ENCODE results near the gene CLP1.
A peak's percentile ranks its signal among the peaks of the same experiment; 100 is the strongest.

Gene CLP1

DNA sequence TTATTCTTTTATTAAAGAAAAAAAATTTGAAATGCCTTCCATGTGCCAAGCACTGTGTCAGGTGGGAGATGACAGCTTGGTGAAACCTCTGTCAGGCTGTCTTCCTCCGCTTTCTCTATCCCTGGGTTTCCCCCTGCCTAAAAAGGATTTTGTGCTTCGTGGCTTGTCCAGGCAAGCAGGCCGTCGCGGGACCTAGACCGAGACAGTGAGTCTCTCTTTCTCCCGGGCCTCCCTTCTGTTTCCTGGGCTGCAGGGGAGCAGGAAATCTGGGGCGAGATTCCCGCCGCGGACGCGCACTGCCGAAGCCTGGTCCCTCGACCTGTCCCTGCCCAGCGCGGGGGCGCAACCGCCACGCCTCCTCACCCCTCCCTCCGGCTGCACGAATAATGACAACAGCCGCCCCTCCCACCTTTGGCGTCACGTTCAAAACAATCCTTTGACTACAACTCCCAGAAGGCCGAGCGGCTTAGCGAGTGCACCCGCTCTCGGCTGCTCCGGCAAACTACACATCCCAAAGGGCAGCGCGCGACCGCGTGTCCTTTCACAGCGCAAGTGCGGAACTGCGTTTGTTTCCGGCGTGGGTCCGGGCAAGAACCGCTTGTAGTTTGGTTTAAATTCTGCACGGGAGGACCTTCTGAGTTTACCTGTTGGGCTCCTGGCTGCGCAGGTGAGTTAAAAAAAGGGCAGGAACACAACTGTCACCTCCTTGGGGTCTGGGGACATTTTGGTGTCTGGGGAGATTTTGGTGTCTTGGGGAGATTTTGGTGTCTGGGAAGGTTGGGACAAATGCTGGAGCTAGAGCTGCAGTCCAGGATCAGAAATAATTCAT is at the start of gene CLP1:
TSS of gene CLP1 (plus strand) at position 569 of the 829 bp plus-strand sequence. CDS start 1,715 bp downstream, outside the sequence.
- peak within 1 kb of the TSS; percentile 66 for H3K4me3 ChIP-seq (replicated peaks; ENCODE audit: low read depth, low read length)
- TF ChIP-seq CTCF (IDR thresholded peaks at IDR 0.05; ENCODE audit: low read length, missing control alignments) = no peak
- DNase-seq (ENCODE audit: low read depth) = peak; percentile 99

- DNase-seq (ENCODE audit: low read depth) = no peak
- no peak overlapping the region for H3K4me3 ChIP-seq (replicated peaks; ENCODE audit: low read depth, low read length)
- TF ChIP-seq CTCF (IDR thresholded peaks at IDR 0.05; ENCODE audit: low read length, missing control alignments) = no peak
These were observed 47.4 kb upstream of the CLP1 start for GRCh38 chr11:57610170-57610569.

GRCh38 chr11:57614234-57614772 is 43.3 kb upstream of the CLP1 start:
- no peak for TF ChIP-seq CTCF (IDR thresholded peaks at IDR 0.05; ENCODE audit: low read length, missing control alignments)
- no peak for DNase-seq (ENCODE audit: low read depth)
- no peak overlapping the region for H3K4me3 ChIP-seq (replicated peaks; ENCODE audit: low read depth, low read length)

- DNase-seq (ENCODE audit: low read depth) = no peak
- no peak for TF ChIP-seq CTCF (IDR thresholded peaks at IDR 0.05; ENCODE audit: low read length, missing control alignments)
- no peak overlapping the region for H3K4me3 ChIP-seq (replicated peaks; ENCODE audit: low read depth, low read length)
These were observed 42.3 kb upstream of the CLP1 start for GRCh38 chr11:57615308-57615707.

- DNase-seq (ENCODE audit: low read depth) = no peak
- H3K4me3 ChIP-seq (replicated peaks; ENCODE audit: low read depth, low read length) = no peak overlapping the region
- TF ChIP-seq CTCF (IDR thresholded peaks at IDR 0.05; ENCODE audit: low read length, missing control alignments) = no peak
These were observed 41.0 kb upstream of the CLP1 start for GRCh38 chr11:57616595-57616994.

DNA sequence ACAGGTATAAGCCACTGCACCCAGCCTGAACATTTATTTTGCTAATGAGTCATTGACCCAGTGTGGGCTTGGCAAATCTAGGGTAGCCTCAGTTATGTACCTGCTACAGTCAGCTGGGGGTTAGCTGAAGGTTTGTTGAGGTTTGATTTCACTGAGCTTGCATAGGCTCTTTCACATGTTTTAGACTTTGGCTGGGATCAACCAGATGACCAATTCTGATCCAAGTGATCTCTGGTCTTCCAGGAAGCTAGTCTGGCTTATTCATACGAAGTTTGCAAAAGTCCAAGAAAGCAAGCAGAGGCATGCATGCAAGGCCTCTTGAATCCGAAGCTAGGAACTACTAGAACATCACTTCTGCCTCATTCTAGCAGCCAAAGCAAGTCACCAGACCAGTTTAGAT is 39.1 kb upstream of the CLP1 start:
- TF ChIP-seq CTCF (IDR thresholded peaks at IDR 0.05; ENCODE audit: low read length, missing control alignments) = no peak
- no peak overlapping the region for H3K4me3 ChIP-seq (replicated peaks; ENCODE audit: low read depth, low read length)
- no peak for DNase-seq (ENCODE audit: low read depth)
